ENCODE data around the gene SLC35F1. TPM values are rescaled to one million over a fixed set of nuclear protein-coding genes. Genes with fewer than 3 reads are reported as not detected.
"Not testable (repeated sequence)": the region's sequence is repeated elsewhere in the genome, so short reads cannot be mapped to it uniquely, and the experiment has no call there.

The SLC35F1 gene
- total RNA-seq, 1 experiment from 2014 or later: not detected

DNA sequence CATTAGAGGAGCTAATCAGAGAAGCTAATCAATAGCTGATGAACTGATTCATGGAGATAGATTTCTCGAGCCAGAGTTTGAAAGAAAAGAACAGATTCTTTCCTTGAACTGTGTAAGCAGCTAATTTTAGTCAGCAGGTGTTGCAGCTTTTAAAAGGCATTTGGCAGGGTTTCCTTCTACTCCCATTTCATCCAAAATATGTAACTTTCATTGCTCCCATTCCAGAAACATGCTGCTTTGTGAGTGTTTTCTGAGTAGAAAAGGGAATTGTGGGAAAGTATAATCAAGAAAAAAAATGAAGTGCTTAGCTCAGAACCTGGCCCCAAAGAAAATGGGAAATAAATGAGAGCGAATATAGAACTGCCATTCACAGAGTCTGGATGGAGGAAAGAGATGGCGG lies 20.8 kb downstream of the SLC35F1 start:
- no peak for DNase-seq (ENCODE audit: low read depth)

GRCh38 chr6:117928833-117929232 lies 21.8 kb downstream of the SLC35F1 start:
- no peak for DNase-seq (ENCODE audit: low read depth)

DNA sequence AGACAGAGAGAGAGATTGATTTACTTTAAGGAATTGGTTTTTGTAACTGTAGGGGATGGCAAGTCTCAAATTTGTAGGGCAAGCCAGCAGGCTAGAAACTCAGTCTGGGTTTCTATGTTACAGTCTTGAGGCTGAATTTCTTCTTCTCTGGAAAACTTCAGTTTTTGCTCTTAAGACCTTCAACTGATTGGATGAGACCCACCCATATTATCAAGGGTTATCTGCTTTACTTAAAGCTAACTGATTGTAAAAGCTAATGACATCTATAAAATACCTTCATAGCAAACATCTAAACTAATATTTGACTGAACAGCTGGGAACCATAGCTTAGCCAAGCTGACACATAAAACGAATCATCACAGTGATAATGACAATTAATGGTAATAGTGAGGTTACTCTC lies 22.4 kb downstream of the SLC35F1 start:
- no peak for DNase-seq (ENCODE audit: low read depth)

- DNase-seq (ENCODE audit: low read depth): no peak
These were observed 23.6 kb downstream of the SLC35F1 start for GRCh38 chr6:117930645-117931044.

DNA sequence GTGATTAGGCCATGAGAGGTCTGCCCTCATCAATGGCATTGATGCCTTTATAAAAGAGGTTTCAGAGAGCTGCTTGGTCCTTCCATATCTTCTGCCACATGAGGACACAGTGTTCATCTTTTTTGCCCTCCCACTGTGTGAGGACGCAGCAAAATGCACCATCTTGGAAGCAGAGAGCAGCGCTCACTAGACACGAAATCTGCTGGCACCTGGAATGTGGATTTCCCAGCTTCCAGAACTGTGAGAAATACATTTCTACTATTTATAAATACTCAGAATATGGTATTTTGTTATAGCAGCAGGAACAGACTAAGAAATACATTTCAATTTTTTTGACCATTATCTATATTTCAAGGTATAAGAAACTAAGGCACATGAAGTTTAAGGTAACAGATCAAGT lies 24.9 kb downstream of the SLC35F1 start:
- no peak for DNase-seq (ENCODE audit: low read depth)

- no peak for DNase-seq (ENCODE audit: low read depth)
These were observed 25.6 kb downstream of the SLC35F1 start for GRCh38 chr6:117932676-117933075.

DNA sequence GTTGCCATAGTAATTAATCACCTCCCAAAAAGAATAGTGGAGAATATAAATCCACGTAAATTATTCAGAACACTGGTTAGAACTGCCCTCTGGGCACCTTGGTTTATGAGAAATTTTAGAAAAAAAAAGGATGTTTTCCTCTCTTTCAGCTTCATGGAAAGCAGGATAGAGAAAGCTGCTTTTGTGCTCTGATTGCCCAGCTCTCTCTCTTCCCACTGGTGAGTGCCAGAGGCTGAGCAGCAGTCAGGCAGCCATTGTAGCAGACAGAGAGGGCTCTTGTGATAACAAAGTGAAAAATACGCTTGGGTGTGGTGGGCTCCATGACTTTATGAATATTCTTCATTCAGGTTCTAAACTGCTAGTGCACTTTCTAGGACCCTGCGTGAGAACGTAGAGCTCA lies 26.4 kb downstream of the SLC35F1 start:
- no peak for DNase-seq (ENCODE audit: low read depth)

- DNase-seq (ENCODE audit: low read depth): no peak
These were observed 31.4 kb downstream of the SLC35F1 start for GRCh38 chr6:117938311-117938995.

GRCh38 chr6:117947234-117947633 lies 40.2 kb downstream of the SLC35F1 start:
- DNase-seq (ENCODE audit: low read depth): no peak

- no peak for DNase-seq (ENCODE audit: low read depth)
These were observed 44.7 kb downstream of the SLC35F1 start for GRCh38 chr6:117951783-117952182.

DNA sequence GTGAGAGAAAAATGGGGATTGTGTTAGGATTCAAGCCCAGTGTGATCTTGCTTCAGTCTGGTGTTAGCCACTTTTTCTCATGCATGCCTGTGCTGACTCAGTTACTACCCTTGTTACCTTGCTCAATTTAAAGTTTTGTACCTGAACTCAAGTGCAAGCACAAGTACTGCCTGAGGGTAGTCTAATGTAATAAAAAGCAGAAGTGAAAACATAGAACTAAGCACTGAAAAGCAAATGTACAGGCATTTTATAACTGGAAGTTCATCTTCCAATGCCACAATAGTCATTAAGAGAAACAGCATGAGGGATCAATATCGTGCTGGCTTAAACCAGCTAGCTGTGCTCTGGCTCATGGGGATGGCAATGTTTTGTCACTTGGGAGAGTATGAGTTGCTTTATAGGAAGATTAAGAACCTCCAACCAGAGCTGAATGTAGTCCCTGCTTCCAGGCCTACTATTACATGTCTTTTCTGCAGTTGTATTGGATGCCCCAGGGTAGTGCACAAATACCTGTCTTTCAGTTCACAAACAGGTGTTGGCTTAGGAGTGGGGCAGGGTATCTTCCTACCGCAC lies 48.7 kb downstream of the SLC35F1 start:
- DNase-seq (ENCODE audit: low read depth): no peak

- no peak for DNase-seq (ENCODE audit: low read depth)
These were observed 49.3 kb downstream of the SLC35F1 start for GRCh38 chr6:117956386-117956785.

GRCh38 chr6:117958536-117958935 lies 51.5 kb downstream of the SLC35F1 start:
- no peak for DNase-seq (ENCODE audit: low read depth)

GRCh38 chr6:117960877-117961276 lies 53.8 kb downstream of the SLC35F1 start:
- no peak for DNase-seq (ENCODE audit: low read depth)

GRCh38 chr6:117961301-117961700 lies 54.2 kb downstream of the SLC35F1 start:
- DNase-seq (ENCODE audit: low read depth): no peak

- not testable (repeated sequence) for DNase-seq (ENCODE audit: low read depth)
These were observed 58.7 kb downstream of the SLC35F1 start for GRCh38 chr6:117965763-117966162.

DNA sequence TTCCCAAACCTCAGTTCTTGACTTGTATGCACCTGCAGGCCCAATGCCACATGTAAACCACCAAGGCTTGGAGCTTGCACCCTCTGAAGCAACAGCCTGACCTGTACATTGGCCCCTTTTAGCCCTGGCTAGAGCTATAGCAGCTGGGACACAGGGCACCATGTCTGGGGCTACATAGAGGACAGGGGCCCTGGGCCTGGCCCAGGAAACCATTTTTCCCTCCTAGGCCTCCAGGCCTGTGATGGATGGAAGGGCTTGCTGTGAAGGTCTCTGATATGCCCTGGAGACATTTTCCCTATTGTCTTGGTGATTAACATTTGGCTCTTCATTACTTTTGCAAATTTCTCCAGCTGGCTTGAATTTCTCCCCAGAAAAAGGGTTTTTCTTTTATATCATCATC lies 64.6 kb downstream of the SLC35F1 start:
- DNase-seq (ENCODE audit: low read depth): no peak

GRCh38 chr6:117974914-117975627 lies 68.0 kb downstream of the SLC35F1 start:
- DNase-seq (ENCODE audit: low read depth): no peak

DNA sequence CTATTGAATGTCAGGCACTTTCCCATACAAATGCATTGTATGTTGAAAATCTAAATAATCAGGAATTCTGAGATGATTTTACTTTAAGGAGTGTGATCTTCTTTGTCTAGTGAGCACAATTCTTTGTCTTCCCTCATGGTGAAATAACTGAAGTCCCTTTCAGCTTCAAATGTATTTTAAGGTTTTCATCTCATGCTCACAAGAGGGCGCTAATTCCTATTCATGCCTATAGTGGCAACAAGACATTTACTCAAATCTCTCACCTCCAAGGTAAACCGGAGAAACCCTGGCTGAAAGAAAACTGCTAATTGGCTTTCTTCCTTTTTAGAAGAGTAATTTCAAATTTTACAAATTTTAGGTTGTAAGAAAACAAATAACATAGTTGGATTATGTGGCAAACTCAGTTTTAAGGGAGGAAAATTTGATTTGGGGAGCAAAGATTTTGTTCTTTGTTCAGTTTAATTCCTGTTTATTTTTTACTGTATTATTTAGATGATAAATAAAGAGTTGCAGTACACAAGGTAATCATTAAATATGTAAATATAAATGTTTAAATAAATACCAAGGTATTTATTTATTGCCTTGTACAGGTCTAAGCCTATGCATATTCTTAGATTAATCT lies 69.1 kb downstream of the SLC35F1 start:
- peak; percentile 32 for DNase-seq (ENCODE audit: low read depth)

GRCh38 chr6:117985916-117986315 lies 78.9 kb downstream of the SLC35F1 start:
- no peak for DNase-seq (ENCODE audit: low read depth)

GRCh38 chr6:117986396-117986795 lies 79.3 kb downstream of the SLC35F1 start:
- DNase-seq (ENCODE audit: low read depth): no peak

DNA sequence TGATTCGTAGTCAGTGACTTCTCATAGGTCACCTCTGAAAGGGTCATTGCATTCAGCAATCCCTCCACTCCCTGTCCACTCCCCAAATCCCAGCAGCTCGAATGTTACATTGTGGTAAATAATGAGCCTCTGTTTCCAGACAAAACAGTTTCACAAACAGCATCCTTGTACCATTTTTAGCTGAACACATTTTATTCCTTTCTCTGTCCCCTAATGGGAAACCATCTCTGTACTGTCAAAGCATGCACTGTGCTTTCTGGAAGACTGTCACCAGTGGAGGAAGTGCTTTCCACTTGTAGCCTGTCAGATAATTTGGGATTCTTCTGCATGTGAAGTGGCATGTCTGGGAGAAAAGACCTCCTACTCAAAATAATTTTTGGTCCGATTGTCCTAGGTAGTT lies 82.0 kb downstream of the SLC35F1 start:
- no peak for DNase-seq (ENCODE audit: low read depth)

- DNase-seq (ENCODE audit: low read depth): no peak
These were observed 83.1 kb downstream of the SLC35F1 start for GRCh38 chr6:117990151-117990550.

Data from LHCN-M2 (cell line).